A549 (cell line): Measurements from ENCODE around the gene TMEM220. TPM values are rescaled to one million over a fixed set of nuclear protein-coding genes. Genes with fewer than 3 reads are reported as not detected.

Experiments
- ATAC-seq, 2 experiments: fragments of 200-7000 bp in 1 of 2; fragments of >200 bp in 1 of 2; cut with Nextera tagmentation in 1 of 2; cut with Tn5 transposase in 1 of 2; 3 replicates each; pipeline versions ENCODE4 v1.8.0 to v1.9.1; 2018 to 2020; ENCODE audit warnings: mild to moderate bottlenecking in 1 of 2, moderate library complexity in 1 of 2
- CTCF ChIA-PET: fragments of 300-600 bp; sonication (Branson Sonifier 250); formaldehyde crosslinking; extraction: SDS; loops from one replicate; lab custom pipeline; 2021; ENCODE audit warnings: antibody characterized with exemption, inconsistent platforms; lab: Yijun Ruan, JAX
- POLR2A ChIA-PET: fragments of 350-600 bp; formaldehyde crosslinking; extraction: SDS; loops from one replicate; lab custom pipeline; 2021; ENCODE audit warnings: antibody characterized with exemption, inconsistent platforms; lab: Yijun Ruan, JAX
- DNase-seq, 2 experiments: peaks; one replicate each; pipeline versions ENCODE4 v3.0.0 to v3.0.0-alpha.2; 2011 to 2016; ENCODE audit warnings: low read depth in 1 of 2, low spot score in 1 of 2
- FAIRE-seq: peaks from 2 replicates; lab custom pipeline; 2011; peaks lifted over from hg19 to GRCh38; lab: Jason Lieb, UNC
- H3K27ac ChIP-seq, 2 experiments: fragments of >200 bp; sonication (Bioruptor Twin); formaldehyde crosslinking; 3 replicates each; pipeline ENCODE4 v1.5.1; 2016 to 2017
- H3K4me1 ChIP-seq: fragments of >200 bp; sonication (Bioruptor Twin); formaldehyde crosslinking; 3 replicates; pipeline ENCODE4 v1.6.1; 2016
- H3K4me2 ChIP-seq: fragments of >200 bp; sonication (Bioruptor Twin); formaldehyde crosslinking; 3 replicates; pipeline ENCODE4 v1.6.1; 2016
- H3K4me3 ChIP-seq: fragments of >200 bp; sonication (Bioruptor Twin); formaldehyde crosslinking; 3 replicates; pipeline ENCODE4 v1.5.1; 2016
- H3K9me3 ChIP-seq: fragments of >200 bp; sonication (Bioruptor Twin); formaldehyde crosslinking; 3 replicates; pipeline ENCODE4 v1.6.1; 2016
- BHLHE40 ChIP-seq: IDR thresholded peaks from 2 replicates; pipeline ENCODE4 v1.6.1; 2012; ENCODE audit warnings: low read depth, low read length, inconsistent platforms
- CBX2 ChIP-seq: fragments of 200-600 bp; sonication (generic); IDR thresholded peaks from 2 replicates; pipeline ENCODE4 v1.6.1; 2016; ENCODE audit warnings: low read depth, mild to moderate bottlenecking, borderline replicate concordance
- CHD4 ChIP-seq: fragments of 200-600 bp; sonication (generic); IDR thresholded peaks from 2 replicates; pipeline ENCODE4 v1.6.1; 2016; ENCODE audit warnings: antibody characterized with exemption, mild to moderate bottlenecking, borderline replicate concordance
- EHF ChIP-seq: fragments of 250-450 bp; sonication (Bioruptor Pico); IDR thresholded peaks from 2 replicates; pipeline ENCODE4 v1.5.0; 2020; ENCODE audit warnings: mild to moderate bottlenecking
- EP300 ChIP-seq, 2 experiments: fragments of >200 bp; sonication (Bioruptor Twin); formaldehyde crosslinking; IDR thresholded peaks; 2 replicates in 1 of 2; 3 replicates in 1 of 2; pipeline ENCODE4 v1.6.1; 2016 to 2017
- FOSB ChIP-seq: fragments of 250-450 bp; sonication (Bioruptor Pico); IDR thresholded peaks from 2 replicates; pipeline ENCODE4 v1.5.0; 2020; ENCODE audit warnings: mild to moderate bottlenecking, moderate library complexity
- FOSL2 ChIP-seq, 2 experiments: fragments of 450-650 bp in 1 of 2; fragments of >200 bp in 1 of 2; sonication (Bioruptor Twin) in 1 of 2; formaldehyde crosslinking; IDR thresholded peaks; 2 replicates each; pipeline versions ENCODE4 v1.5.0 to v1.6.1; 2016 to 2020; ENCODE audit warnings: mild to moderate bottlenecking in 1 of 2, moderate library complexity in 1 of 2
- GATA3 ChIP-seq: IDR thresholded peaks from 2 replicates; pipeline ENCODE4 v1.6.1; 2012; ENCODE audit warnings: borderline replicate concordance
- HEYL ChIP-seq: fragments of 250-450 bp; sonication (Bioruptor Pico); IDR thresholded peaks from 2 replicates; pipeline ENCODE4 v1.8.0; 2021; ENCODE audit warnings: mild to moderate bottlenecking, moderate library complexity
- HOXB13 ChIP-seq: fragments of 250-450 bp; sonication (Bioruptor Pico); IDR thresholded peaks from 2 replicates; pipeline ENCODE4 v1.5.0; 2020; ENCODE audit warnings: low read depth, mild to moderate bottlenecking, moderate library complexity
- HOXB5 ChIP-seq: fragments of 250-450 bp; sonication (Bioruptor Pico); IDR thresholded peaks from 2 replicates; pipeline ENCODE4 v1.5.0; 2020; ENCODE audit warnings: mild to moderate bottlenecking, moderate library complexity
- KDM1A ChIP-seq: fragments of 200-600 bp; sonication (generic); IDR thresholded peaks from 2 replicates; pipeline ENCODE4 v1.6.1; 2016; ENCODE audit warnings: low read depth, mild to moderate bottlenecking
- MAFK ChIP-seq: fragments of 450-650 bp; IDR thresholded peaks from 2 replicates; pipeline ENCODE4 v1.6.1; 2014; ENCODE audit not compliant: partially characterized antibody
- NFE2L2 ChIP-seq: fragments of 150-350 bp; conservative IDR thresholded peaks from 2 replicates; pipeline ENCODE4 v1.6.1; 2014; ENCODE audit warnings: low read length
- PHF8 ChIP-seq: fragments of 200-600 bp; sonication (generic); IDR thresholded peaks from 2 replicates; pipeline ENCODE4 v1.6.1; 2016; ENCODE audit warnings: low read depth, mild to moderate bottlenecking, antibody characterized with exemption, moderate library complexity, borderline replicate concordance
- POLR2A ChIP-seq: IDR thresholded peaks from 2 replicates; pipeline ENCODE4 v1.6.1; 2012; ENCODE audit warnings: mild to moderate bottlenecking, low read length
- RARB ChIP-seq: fragments of 250-450 bp; sonication (Bioruptor Pico); IDR thresholded peaks from 2 replicates; pipeline ENCODE4 v1.8.0; 2021; ENCODE audit warnings: mild to moderate bottlenecking, moderate library complexity
- RCOR1 ChIP-seq: fragments of 150-350 bp; IDR thresholded peaks from 2 replicates; pipeline ENCODE4 v1.6.1; 2014; ENCODE audit warnings: antibody characterized with exemption, low read length, low read depth
- RFX5 ChIP-seq: fragments of 450-650 bp; IDR thresholded peaks from 2 replicates; pipeline ENCODE4 v1.7.1; 2014; ENCODE audit warnings: antibody characterized with exemption, mild to moderate bottlenecking, moderate library complexity
- SMC3 ChIP-seq: fragments of >200 bp; sonication (Bioruptor Twin); formaldehyde crosslinking; IDR thresholded peaks from 3 replicates; pipeline ENCODE4 v1.6.1; 2018; ENCODE audit warnings: inconsistent platforms
- SREBF2 ChIP-seq: fragments of 450-650 bp; IDR thresholded peaks from 2 replicates; pipeline ENCODE4 v1.6.1; 2014; ENCODE audit warnings: mild to moderate bottlenecking, moderate library complexity
- TFCP2L1 ChIP-seq: fragments of 250-450 bp; sonication (Bioruptor Pico); IDR thresholded peaks from 2 replicates; pipeline ENCODE4 v1.5.0; 2021; ENCODE audit warnings: mild to moderate bottlenecking
- ZC3H11A ChIP-seq: fragments of 450-650 bp; IDR thresholded peaks from 2 replicates; pipeline ENCODE4 v1.6.1; 2014; ENCODE audit warnings: antibody characterized with exemption, mild to moderate bottlenecking
- ZFP36 ChIP-seq: fragments of 450-650 bp; IDR thresholded peaks from 2 replicates; pipeline ENCODE4 v1.6.1; 2014; ENCODE audit warnings: borderline replicate concordance; ENCODE audit not compliant: partially characterized antibody
- WGBS: methylation state at CpG from one replicate; pipeline ENCODE4 v1.1.6; 2017; ENCODE audit errors: missing lambda C conversion rate; 5-methylcytosine and 5-hydroxymethylcytosine counted together
- polyA plus RNA-seq, 4 experiments: library from polyadenylated mRNA; depleted of rRNA in 3 of 4; stranded (reverse); fragments of >200 nt; fragmentation: RNase III in 1 of 4; extraction: RNeasy Plus Mini Kit Qiagen cat#74134 plus additional on column Dnase treatment in 1 of 4; gene quantifications; 2 replicates in 3 of 4; 3 replicates in 1 of 4; pipeline ENCODE4 v1.2.3, GENCODE V29; 2011 to 2017
- TF ChIP-seq, protein P1 (sequence below): IDR thresholded peaks from 2 replicates; pipeline ENCODE4 v1.6.1; 2012; ENCODE audit warnings: low read depth, borderline replicate concordance
- TF ChIP-seq, protein P2 (sequence below): fragments of 250-450 bp; sonication (Bioruptor Pico); IDR thresholded peaks from 2 replicates; pipeline ENCODE4 v1.5.0; 2021; ENCODE audit warnings: mild to moderate bottlenecking, moderate library complexity, borderline replicate concordance
- TF ChIP-seq, protein P3 (sequence below): fragments of >200 bp; sonication (Bioruptor Twin); formaldehyde crosslinking; IDR thresholded peaks from 3 replicates; pipeline ENCODE4 v1.5.1; 2016

The TMEM220 gene
- polyA plus RNA-seq, 2 of the 4 experiments (the other 2 are of a cell fraction) = 3.8 to 6.3 TPM

DNA sequence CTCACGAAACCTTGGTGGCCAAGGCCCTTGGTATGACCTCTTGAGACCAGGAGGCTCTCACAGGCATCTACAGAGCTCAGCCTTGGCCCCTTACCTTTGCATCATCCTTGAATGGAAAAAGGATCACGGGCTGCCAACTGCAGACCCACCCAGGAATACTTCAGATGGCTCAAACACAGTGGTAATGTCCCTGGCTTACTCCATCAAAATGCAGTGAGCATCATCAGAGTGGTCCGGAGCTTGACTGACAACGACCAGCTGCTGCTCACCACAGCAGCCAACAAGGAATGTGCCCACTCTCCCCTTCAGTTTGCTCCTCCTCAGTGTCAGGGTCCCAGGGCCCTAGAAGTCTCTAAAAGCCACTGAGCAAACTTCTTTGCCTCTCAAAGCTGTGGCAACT, 55.1 kb downstream of the TMEM220 start:
- H3K4me3 ChIP-seq = no peak overlapping the region
- 89% methylated on average over 4 of the region's 4 CpGs for WGBS
- TF ChIP-seq SMC3 = no peak
- TF ChIP-seq SREBF2 = no peak
- TF ChIP-seq, protein P1, sequence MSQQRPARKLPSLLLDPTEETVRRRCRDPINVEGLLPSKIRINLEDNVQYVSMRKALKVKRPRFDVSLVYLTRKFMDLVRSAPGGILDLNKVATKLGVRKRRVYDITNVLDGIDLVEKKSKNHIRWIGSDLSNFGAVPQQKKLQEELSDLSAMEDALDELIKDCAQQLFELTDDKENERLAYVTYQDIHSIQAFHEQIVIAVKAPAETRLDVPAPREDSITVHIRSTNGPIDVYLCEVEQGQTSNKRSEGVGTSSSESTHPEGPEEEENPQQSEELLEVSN = no peak
- no peak for TF ChIP-seq HOXB5 (CRISPR knock-in tag)
- no peak for TF ChIP-seq BHLHE40
- no peak for TF ChIP-seq FOSL2 (IDR thresholded peaks at IDR 0.05)
- TF ChIP-seq FOSL2 (CRISPR knock-in tag; IDR thresholded peaks at IDR 0.05) = no peak
- no peak for TF ChIP-seq ZFP36
- no peak for TF ChIP-seq HOXB13 (CRISPR knock-in tag)
- TF ChIP-seq PHF8 = no peak
- no peak for TF ChIP-seq FOSB (CRISPR knock-in tag)
- TF ChIP-seq, protein P2, sequence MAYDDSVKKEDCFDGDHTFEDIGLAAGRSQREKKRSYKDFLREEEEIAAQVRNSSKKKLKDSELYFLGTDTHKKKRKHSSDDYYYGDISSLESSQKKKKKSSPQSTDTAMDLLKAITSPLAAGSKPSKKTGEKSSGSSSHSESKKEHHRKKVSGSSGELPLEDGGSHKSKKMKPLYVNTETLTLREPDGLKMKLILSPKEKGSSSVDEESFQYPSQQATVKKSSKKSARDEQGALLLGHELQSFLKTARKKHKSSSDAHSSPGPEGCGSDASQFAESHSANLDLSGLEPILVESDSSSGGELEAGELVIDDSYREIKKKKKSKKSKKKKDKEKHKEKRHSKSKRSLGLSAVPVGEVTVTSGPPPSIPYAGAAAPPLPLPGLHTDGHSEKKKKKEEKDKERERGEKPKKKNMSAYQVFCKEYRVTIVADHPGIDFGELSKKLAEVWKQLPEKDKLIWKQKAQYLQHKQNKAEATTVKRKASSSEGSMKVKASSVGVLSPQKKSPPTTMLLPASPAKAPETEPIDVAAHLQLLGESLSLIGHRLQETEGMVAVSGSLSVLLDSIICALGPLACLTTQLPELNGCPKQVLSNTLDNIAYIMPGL (CRISPR knock-in tag) = no peak
- TF ChIP-seq, all 56 proteins: peak for 0
- Histone ChIP-seq H3K9me3 (no peaks in the 10 kb centered on the region), H3K4me2 (no peak overlapping the region), H3K4me1 (no peaks in the 10 kb centered on the region), H3K27ac (no peak overlapping the region)
- ChIA-PET CTCF (interaction anchor here (0.6 to 6.7 kb wide), 8 partner anchors 9 to 170 kb away, joined by 3 to 37 read pairs (median 4); no protein-coding TSS in a partner anchor), POLR2A (interaction anchor here (1.0 kb wide), 1 partner anchor 1323 kb away, joined by 3 read pairs; the partner anchor contains the start of gene ZNF18)
- no peak; a peak in 1 of 6 replicates for ATAC-seq
- no peak for FAIRE-seq
- DNase-seq = no peak

DNA sequence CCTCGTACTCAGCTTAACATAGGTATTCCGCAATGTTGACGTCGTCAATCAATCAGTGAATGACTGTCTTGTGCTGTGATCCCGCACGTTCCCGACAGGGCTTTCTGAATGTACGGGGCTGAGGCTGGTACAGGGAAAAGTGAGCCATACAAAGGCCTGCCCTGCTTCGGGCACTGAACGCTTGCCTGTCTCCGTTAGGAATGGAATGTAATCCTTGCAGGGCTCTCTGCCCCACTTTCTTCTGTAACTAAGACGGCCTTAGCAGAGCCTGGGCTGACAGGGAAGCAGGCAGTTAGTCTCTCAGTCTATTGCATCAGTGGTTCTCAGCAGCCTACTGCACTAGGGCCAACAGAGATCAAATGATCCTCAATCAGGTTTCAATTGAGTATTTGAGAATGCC, 56.5 kb downstream of the TMEM220 start:
- no peak for FAIRE-seq
- no peak overlapping the region for H3K4me3 ChIP-seq
- TF ChIP-seq RARB = no peak
- TF ChIP-seq, protein P1 = no peak
- no peak for TF ChIP-seq NFE2L2
- no peak for TF ChIP-seq EHF
- no peak for TF ChIP-seq FOSB (CRISPR knock-in tag)
- no peak for TF ChIP-seq EP300 (IDR thresholded peaks at IDR 0.05)
- TF ChIP-seq RFX5 = no peak
- TF ChIP-seq SMC3 = no peak
- TF ChIP-seq GATA3 = no peak
- no peak for TF ChIP-seq ZC3H11A
- no peak for TF ChIP-seq KDM1A
- no peak for TF ChIP-seq RCOR1
- TF ChIP-seq HEYL (CRISPR knock-in tag) = no peak
- TF ChIP-seq, protein P3, sequence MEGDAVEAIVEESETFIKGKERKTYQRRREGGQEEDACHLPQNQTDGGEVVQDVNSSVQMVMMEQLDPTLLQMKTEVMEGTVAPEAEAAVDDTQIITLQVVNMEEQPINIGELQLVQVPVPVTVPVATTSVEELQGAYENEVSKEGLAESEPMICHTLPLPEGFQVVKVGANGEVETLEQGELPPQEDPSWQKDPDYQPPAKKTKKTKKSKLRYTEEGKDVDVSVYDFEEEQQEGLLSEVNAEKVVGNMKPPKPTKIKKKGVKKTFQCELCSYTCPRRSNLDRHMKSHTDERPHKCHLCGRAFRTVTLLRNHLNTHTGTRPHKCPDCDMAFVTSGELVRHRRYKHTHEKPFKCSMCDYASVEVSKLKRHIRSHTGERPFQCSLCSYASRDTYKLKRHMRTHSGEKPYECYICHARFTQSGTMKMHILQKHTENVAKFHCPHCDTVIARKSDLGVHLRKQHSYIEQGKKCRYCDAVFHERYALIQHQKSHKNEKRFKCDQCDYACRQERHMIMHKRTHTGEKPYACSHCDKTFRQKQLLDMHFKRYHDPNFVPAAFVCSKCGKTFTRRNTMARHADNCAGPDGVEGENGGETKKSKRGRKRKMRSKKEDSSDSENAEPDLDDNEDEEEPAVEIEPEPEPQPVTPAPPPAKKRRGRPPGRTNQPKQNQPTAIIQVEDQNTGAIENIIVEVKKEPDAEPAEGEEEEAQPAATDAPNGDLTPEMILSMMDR = no peak
- no peak for TF ChIP-seq TFCP2L1 (CRISPR knock-in tag)
- TF ChIP-seq POLR2A = no peak
- TF ChIP-seq HOXB5 (CRISPR knock-in tag) = no peak
- TF ChIP-seq CBX2 = no peak
- TF ChIP-seq MAFK = no peak
- no peak for TF ChIP-seq CHD4
- TF ChIP-seq, all 56 proteins: peak for 0
- H3K4me1 ChIP-seq = no peaks in the 10 kb centered on the region
- ATAC-seq = no peak
- H3K27ac ChIP-seq = no peak overlapping the region
- no peak overlapping the region for H3K4me2 ChIP-seq
- ChIA-PET POLR2A (interaction anchor here (0.7 kb wide), 1 partner anchor 1025 kb away, joined by 4 read pairs; no protein-coding TSS in a partner anchor), CTCF (interaction anchor here (1.4 to 6.7 kb wide), 3 partner anchors 10 to 56 kb away, joined by 4 to 37 read pairs (median 15); no protein-coding TSS in a partner anchor)
- no peak for DNase-seq
- H3K9me3 ChIP-seq = no peaks in the 10 kb centered on the region
- WGBS = 93% methylated on average over 12 of the region's 12 CpGs
